HEK293 (cell line): ENCODE data around the gene FOSB.

Experiments used
- CTCF ChIA-PET: fragments of 350-600 bp; formaldehyde crosslinking; extraction: SDS; loops from one replicate; lab custom pipeline; 2021; ENCODE audit warnings: antibody characterized with exemption; lab: Yijun Ruan, JAX
- POLR2A ChIA-PET: fragments of 300-600 bp; formaldehyde crosslinking; extraction: SDS; loops from one replicate; lab custom pipeline; 2020; ENCODE audit warnings: antibody characterized with exemption, inconsistent platforms; lab: Yijun Ruan, JAX
- H3K27ac ChIP-seq: fragments of 200-500 bp; sonication (Bioruptor generic); 2 replicates; pipeline ENCODE4 v1.5.1; 2014; ENCODE audit warnings: low read depth, low read length, control low read depth, inconsistent platforms; ENCODE audit errors: extremely low read depth
- H3K36me3 ChIP-seq, 2 experiments: fragments of 200-500 bp in 1 of 2; sonication (Bioruptor generic) in 1 of 2; 1 replicate in 1 of 2; 2 replicates in 1 of 2; pipeline ENCODE4 v1.5.1; 2014 to 2017; ENCODE audit warnings: inconsistent platforms in 2 of 2, low read length in 2 of 2; ENCODE audit not compliant: control insufficient read depth in 2 of 2, insufficient read depth in 1 of 2
- H3K4me1 ChIP-seq: fragments of 200-500 bp; sonication (Bioruptor generic); 2 replicates; pipeline ENCODE4 v1.5.1; 2014; ENCODE audit warnings: mild to moderate bottlenecking, low read length, inconsistent platforms; ENCODE audit not compliant: control insufficient read depth, insufficient read depth
- H3K4me3 ChIP-seq: 2 replicates; pipeline ENCODE4 v1.5.1; 2011; ENCODE audit warnings: low read depth, mild to moderate bottlenecking, control low read depth, low read length, moderate library complexity
- H3K9me3 ChIP-seq: fragments of 200-500 bp; sonication (Bioruptor generic); 2 replicates; pipeline ENCODE4 v1.5.1; 2014; ENCODE audit warnings: low read depth, low read length, inconsistent platforms; ENCODE audit not compliant: control insufficient read depth, insufficient read depth
- INSM2 ChIP-seq: fragments of 450-650 bp; formaldehyde crosslinking; IDR thresholded peaks from 2 replicates; pipeline ENCODE4 v1.5.1; 2016; ENCODE audit warnings: missing biosample characterization, missing genetic modification characterization
- PRDM10 ChIP-seq: fragments of 450-650 bp; formaldehyde crosslinking; IDR thresholded peaks from 2 replicates; pipeline ENCODE4 v1.5.1; 2016; ENCODE audit warnings: missing biosample characterization, missing genetic modification characterization
- RBAK ChIP-seq: fragments of 450-650 bp; formaldehyde crosslinking; IDR thresholded peaks from 2 replicates; pipeline ENCODE4 v1.5.1; 2016; ENCODE audit warnings: missing biosample characterization, missing genetic modification characterization
- REST ChIP-seq: fragments of 450-650 bp; formaldehyde crosslinking; IDR thresholded peaks from 2 replicates; pipeline ENCODE4 v1.5.1; 2016; ENCODE audit warnings: missing biosample characterization, missing genetic modification characterization
- ZBTB8A ChIP-seq: fragments of 450-650 bp; formaldehyde crosslinking; IDR thresholded peaks from 2 replicates; pipeline ENCODE4 v1.5.1; 2016; ENCODE audit warnings: missing biosample characterization, missing genetic modification characterization
- ZIC2 ChIP-seq: fragments of 450-650 bp; formaldehyde crosslinking; IDR thresholded peaks from 2 replicates; pipeline ENCODE4 v1.5.1; 2016; ENCODE audit warnings: missing biosample characterization, missing genetic modification characterization
- ZNF19 ChIP-seq: fragments of 450-650 bp; formaldehyde crosslinking; IDR thresholded peaks from 2 replicates; pipeline ENCODE4; 2016; ENCODE audit warnings: missing biosample characterization, missing genetic modification characterization, low read depth
- ZNF214 ChIP-seq: fragments of 450-650 bp; formaldehyde crosslinking; IDR thresholded peaks from 2 replicates; pipeline ENCODE4 v1.5.1; 2017; ENCODE audit warnings: missing biosample characterization, mild to moderate bottlenecking, missing genetic modification characterization, borderline replicate concordance
- ZNF248 ChIP-seq: fragments of 450-650 bp; formaldehyde crosslinking; IDR thresholded peaks from 2 replicates; pipeline ENCODE4 v1.5.1; 2017; ENCODE audit warnings: missing biosample characterization, missing genetic modification characterization
- ZNF354C ChIP-seq: fragments of 450-650 bp; formaldehyde crosslinking; IDR thresholded peaks from 2 replicates; pipeline ENCODE4 v1.5.1; 2016; ENCODE audit warnings: missing biosample characterization, missing genetic modification characterization, low read depth, borderline replicate concordance
- ZNF391 ChIP-seq: fragments of 450-650 bp; formaldehyde crosslinking; IDR thresholded peaks from 2 replicates; pipeline ENCODE4 v1.5.1; 2016; ENCODE audit warnings: low read depth, missing biosample characterization, missing genetic modification characterization, borderline replicate concordance
- ZNF473 ChIP-seq: fragments of 450-650 bp; formaldehyde crosslinking; IDR thresholded peaks from 2 replicates; pipeline ENCODE4 v1.5.1; 2017; ENCODE audit warnings: missing biosample characterization, missing genetic modification characterization
- ZNF48 ChIP-seq: fragments of 450-650 bp; formaldehyde crosslinking; IDR thresholded peaks from 2 replicates; pipeline ENCODE4 v1.5.1; 2016; ENCODE audit warnings: missing biosample characterization, missing genetic modification characterization
- ZNF548 ChIP-seq: fragments of 450-650 bp; formaldehyde crosslinking; IDR thresholded peaks from 2 replicates; pipeline ENCODE4 v1.5.1; 2016; ENCODE audit warnings: missing biosample characterization, missing genetic modification characterization
- ZNF610 ChIP-seq: fragments of 450-650 bp; formaldehyde crosslinking; IDR thresholded peaks from 2 replicates; pipeline ENCODE4 v1.5.1; 2016; ENCODE audit warnings: missing biosample characterization, missing genetic modification characterization, borderline replicate concordance
- ZNF639 ChIP-seq: fragments of 450-650 bp; formaldehyde crosslinking; IDR thresholded peaks from 2 replicates; pipeline ENCODE4 v1.5.1; 2016; ENCODE audit warnings: missing biosample characterization, missing genetic modification characterization
- ZNF692 ChIP-seq: fragments of 450-650 bp; formaldehyde crosslinking; IDR thresholded peaks from 2 replicates; pipeline ENCODE4 v1.5.1; 2016; ENCODE audit warnings: missing biosample characterization, missing genetic modification characterization
- ZNF777 ChIP-seq: fragments of 450-650 bp; formaldehyde crosslinking; IDR thresholded peaks from 2 replicates; pipeline ENCODE4 v1.5.1; 2017; ENCODE audit warnings: missing biosample characterization, missing genetic modification characterization, borderline replicate concordance
- ZSCAN4 ChIP-seq: fragments of 450-650 bp; formaldehyde crosslinking; IDR thresholded peaks from 2 replicates; pipeline ENCODE4 v1.5.1; 2017; ENCODE audit warnings: missing biosample characterization, missing genetic modification characterization

FOSB gene

GRCh38 chr19:45451131-45451849 lies 16.5 kb upstream of the FOSB start:
- ChIA-PET POLR2A (interaction anchor here (1.2 kb wide), 1 partner anchor 17 kb away, joined by 3 read pairs; the partner anchor contains the start of gene FOSB), CTCF (interaction anchor here (0.9 to 2.9 kb wide), 2 partner anchors 12 to 27 kb away, joined by 3 to 15 read pairs; no protein-coding TSS in a partner anchor)
- Histone ChIP-seq H3K9me3 (no peaks in the 10 kb centered on the region), H3K4me1 (peaks cover 11% of the 10 kb centered on the region; the same call in 1 of the 2 replicates), H3K27ac (no peak overlapping the region), H3K36me3 (no peaks in the 10 kb centered on the region), H3K4me3 (peak overlapping the region; percentile 14)
- TF ChIP-seq ZNF354C = no peak
- TF ChIP-seq INSM2 (tag by site-specific recombination) = no peak
- peak; percentile 81 for TF ChIP-seq ZNF777 (tag by site-specific recombination)
- no peak for TF ChIP-seq ZNF639 (tag by site-specific recombination)
- TF ChIP-seq ZNF548 = no peak
- TF ChIP-seq ZNF214 (tag by site-specific recombination) = no peak
- no peak for TF ChIP-seq ZNF48 (tag by site-specific recombination)
- TF ChIP-seq ZNF473 (tag by site-specific recombination) = no peak
- TF ChIP-seq REST (tag by site-specific recombination) = no peak
- TF ChIP-seq PRDM10 (tag by site-specific recombination) = peak; percentile 48; the same call in 1 of the 2 replicates
- peak; percentile 18; the same call in 1 of the 2 replicates for TF ChIP-seq ZNF391
- TF ChIP-seq ZBTB8A (tag by site-specific recombination) = no peak
- no peak for TF ChIP-seq ZNF610
- TF ChIP-seq ZNF19 (tag by site-specific recombination) = no peak
- TF ChIP-seq ZSCAN4 = no peak
- TF ChIP-seq RBAK (tag by site-specific recombination) = no peak
- TF ChIP-seq ZIC2 (tag by site-specific recombination) = no peak
- TF ChIP-seq ZNF248 (tag by site-specific recombination) = no peak
- TF ChIP-seq ZNF692 (tag by site-specific recombination) = no peak
